ENCODE results near the gene CDC42EP4. TPM values are rescaled to one million over a fixed set of nuclear protein-coding genes. Genes with fewer than 3 reads are reported as not detected.

Gene CDC42EP4
- total and polyA plus RNA-seq, 7 donors, result 10.7 to 24.4 (median 18.3) TPM

DNA sequence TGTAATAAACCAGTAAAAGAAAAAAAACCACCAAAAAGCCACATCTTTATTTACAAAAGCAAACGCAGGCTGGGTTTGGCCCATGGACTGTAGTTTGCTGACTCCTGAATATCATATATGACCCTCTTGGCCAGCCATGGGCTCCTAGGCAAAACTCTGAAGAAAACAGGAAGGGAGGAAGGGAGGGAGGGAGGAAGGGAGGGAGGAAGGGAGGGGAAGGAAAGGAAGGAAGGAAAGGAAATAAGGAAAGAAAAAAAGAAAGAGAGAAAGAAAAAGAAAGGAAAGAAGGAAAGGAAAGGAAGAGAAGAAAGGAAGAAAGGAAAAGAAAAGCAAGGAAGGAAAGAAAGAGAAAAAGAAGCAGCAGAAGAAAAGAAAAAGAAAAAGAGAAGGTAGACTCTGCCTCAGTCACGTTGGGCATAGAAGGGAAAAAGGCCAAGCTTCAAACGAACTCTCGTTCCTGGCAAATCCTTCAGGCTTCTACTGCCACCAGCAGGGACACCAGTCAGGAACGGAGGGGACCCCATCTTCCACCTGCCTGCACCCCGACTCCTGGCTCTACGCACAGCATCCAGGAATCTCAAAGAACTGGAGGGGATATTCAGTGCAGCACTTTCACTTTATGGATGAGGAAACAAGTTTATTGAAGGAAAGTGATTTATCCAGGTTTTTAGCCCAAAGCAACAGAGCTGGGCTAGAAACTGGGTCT lies 22.1 kb downstream of the CDC42EP4 start:
- Histone ChIP-seq H3K4me1 (peaks cover 34% of the 10 kb centered on the region), H3K9me3 (no peaks in the 10 kb centered on the region), H3K36me3 (ENCODE audit: insufficient read depth in 1 of 2, low read depth in 1 of 2) (peaks cover 0 to 15% of the 10 kb centered on the region in 2 donors), H3K27ac (peak overlapping the region; percentile 42), H3K4me3 (no peak overlapping the region), H3K27me3 (ENCODE audit: insufficient read depth in 3 of 3, low read length in 2 of 3) (no peaks in the 10 kb centered on the region)
- intact Hi-C loops (cut with DNase I), result no loop called here
- DNase-seq (no peak), ATAC-seq (no peak)
- TF ChIP-seq, protein P1, sequence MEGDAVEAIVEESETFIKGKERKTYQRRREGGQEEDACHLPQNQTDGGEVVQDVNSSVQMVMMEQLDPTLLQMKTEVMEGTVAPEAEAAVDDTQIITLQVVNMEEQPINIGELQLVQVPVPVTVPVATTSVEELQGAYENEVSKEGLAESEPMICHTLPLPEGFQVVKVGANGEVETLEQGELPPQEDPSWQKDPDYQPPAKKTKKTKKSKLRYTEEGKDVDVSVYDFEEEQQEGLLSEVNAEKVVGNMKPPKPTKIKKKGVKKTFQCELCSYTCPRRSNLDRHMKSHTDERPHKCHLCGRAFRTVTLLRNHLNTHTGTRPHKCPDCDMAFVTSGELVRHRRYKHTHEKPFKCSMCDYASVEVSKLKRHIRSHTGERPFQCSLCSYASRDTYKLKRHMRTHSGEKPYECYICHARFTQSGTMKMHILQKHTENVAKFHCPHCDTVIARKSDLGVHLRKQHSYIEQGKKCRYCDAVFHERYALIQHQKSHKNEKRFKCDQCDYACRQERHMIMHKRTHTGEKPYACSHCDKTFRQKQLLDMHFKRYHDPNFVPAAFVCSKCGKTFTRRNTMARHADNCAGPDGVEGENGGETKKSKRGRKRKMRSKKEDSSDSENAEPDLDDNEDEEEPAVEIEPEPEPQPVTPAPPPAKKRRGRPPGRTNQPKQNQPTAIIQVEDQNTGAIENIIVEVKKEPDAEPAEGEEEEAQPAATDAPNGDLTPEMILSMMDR (IDR thresholded peaks at IDR 0.05), result no peak
- 41 to 60% (median 53%) methylated on average over 7 of the region's 7 CpGs for WGBS, 3 donors

DNA sequence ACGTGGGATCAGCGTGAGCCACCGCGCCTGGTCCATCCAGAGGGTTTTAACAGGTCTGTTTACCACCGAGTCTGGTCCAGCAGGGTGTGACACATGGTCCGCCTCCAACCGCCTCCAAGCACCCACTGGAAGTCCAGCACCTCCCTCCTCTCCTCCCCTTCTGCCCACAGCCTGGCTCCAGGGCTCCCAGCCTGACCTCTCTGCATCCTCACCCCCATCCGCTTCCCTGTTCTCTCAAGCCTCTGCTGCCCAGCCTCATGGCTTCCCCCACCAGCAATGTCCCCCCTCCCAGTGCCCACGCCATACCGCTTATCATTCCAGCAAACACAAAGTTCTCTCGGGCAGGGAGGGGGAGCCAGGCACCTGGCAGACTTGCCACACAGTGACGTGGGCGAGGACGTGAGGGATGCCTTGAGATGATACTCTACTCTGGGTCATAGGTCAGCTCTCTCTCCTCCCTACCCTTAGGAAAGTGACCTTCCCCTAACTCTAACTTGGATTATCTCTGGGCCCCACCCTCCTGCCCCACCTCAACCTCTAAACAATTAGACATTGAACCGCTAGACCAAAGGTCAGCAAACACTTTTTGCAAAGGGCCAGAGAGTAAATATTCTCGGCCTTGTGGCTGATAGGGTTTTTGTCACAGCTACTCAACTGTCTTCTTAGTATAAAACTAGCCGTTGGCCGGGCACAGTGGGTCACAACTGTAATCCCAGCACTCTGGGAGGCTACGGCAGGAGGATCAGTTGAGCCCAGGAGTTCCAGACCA lies 23.1 kb downstream of the CDC42EP4 start:
- peak in 1 of 4 donors; percentile 3 for ATAC-seq
- Histone ChIP-seq H3K27ac (peak overlapping the region; percentile 11), H3K4me1 (peaks cover 32% of the 10 kb centered on the region), H3K4me3 (no peak overlapping the region), H3K27me3 (ENCODE audit: insufficient read depth in 3 of 3, low read length in 2 of 3) (no peaks in the 10 kb centered on the region), H3K9me3 (no peaks in the 10 kb centered on the region), H3K36me3 (ENCODE audit: insufficient read depth in 1 of 2, low read depth in 1 of 2) (peaks cover 0 to 16% of the 10 kb centered on the region in 2 donors)
- TF ChIP-seq, protein P1 (IDR thresholded peaks at IDR 0.05), result no peak
- intact Hi-C loops (cut with DNase I), result no loop called here
- DNase-seq, result peak in 1 of 2 donors; percentile 61
- 54 to 68% (median 59%) methylated on average over 19 of the region's 19 CpGs for WGBS, 3 donors

DNA sequence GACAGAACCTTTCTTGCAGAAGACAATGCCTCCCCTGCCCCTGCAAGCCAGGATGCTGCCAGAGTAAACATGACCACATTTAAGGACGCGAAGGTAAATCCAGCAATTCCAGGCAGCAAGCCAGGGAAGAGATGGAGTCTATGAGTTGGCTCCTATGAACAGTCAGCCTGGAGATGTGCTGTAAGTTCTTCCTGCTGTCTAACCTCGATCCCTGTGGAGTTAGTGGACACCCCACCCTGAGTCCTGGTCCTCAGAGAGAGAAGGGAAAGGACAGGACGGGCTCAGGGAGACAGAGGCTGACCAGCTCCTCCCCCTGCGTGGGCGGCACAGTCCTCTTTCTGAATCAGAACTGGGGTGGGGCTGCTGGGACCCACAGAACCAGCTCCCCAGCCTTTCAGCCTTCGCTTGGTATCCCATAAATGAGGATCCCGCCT lies 24.9 kb downstream of the CDC42EP4 start:
- Histone ChIP-seq H3K4me3 (no peak overlapping the region), H3K4me1 (peaks cover 15% of the 10 kb centered on the region), H3K9me3 (no peaks in the 10 kb centered on the region), H3K36me3 (ENCODE audit: insufficient read depth in 1 of 2, low read depth in 1 of 2) (peaks cover 0 to 16% of the 10 kb centered on the region in 2 donors), H3K27ac (no peak overlapping the region), H3K27me3 (ENCODE audit: insufficient read depth in 3 of 3, low read length in 2 of 3) (no peaks in the 10 kb centered on the region)
- WGBS, 3 donors, result 57 to 67% (median 59%) methylated on average over 8 of the region's 8 CpGs
- ATAC-seq (no peak), DNase-seq (peak in 1 of 2 donors; percentile 47)
- intact Hi-C loops (cut with DNase I), result no loop called here
- TF ChIP-seq, protein P1 (IDR thresholded peaks at IDR 0.05), result no peak

DNA sequence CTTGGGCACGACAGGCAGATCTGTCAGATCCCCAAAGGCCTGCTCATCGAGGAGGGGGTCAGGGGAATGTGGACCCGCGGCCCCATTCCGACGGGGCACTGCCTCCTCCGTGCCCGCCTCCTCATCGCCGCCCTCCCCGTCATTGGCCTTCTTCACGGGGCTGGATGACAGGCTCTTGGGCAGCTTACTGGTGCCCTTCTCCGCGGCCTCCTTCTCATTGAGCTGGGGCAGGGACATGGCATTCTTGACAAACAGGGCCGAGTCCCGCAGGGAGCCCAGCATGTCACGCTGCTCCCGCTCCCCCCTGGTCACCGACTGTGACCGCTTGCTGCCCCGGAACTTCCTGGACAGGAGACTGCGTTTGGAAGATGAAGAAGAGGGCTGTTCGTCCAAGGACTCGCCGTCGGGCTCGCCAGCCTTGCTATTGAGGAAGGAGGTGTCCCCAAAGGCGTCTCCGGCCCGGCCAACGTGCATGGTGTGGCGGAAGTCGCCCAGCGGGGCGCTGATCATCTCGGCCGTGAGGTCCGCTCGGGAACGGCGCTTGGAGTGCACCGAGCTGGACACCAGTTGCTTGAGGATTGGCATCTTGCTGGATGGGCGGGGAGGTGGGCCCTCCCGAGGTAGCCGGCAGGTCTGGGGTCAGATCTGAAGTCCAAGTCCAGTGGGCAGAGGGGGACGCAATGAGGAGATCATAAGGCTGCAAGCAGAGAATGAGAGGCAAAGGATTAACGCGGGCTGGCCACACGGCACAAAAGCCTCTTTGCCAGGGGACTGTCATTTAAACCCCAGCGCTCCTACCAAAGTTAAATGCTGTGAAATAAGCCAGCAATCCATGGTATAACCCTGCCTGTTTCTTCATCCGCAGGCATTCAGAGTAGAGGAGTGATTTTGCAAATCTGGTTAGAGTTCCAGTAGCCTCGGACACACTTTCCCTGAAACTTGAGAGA lies 25.6 kb downstream of the CDC42EP4 start:
- ATAC-seq (no peak), DNase-seq (no peak)
- intact Hi-C loops (cut with DNase I), result no loop called here
- H3K4me1 ChIP-seq, result peaks cover 8% of the 10 kb centered on the region
- WGBS, 3 donors, result 69 to 79% (median 71%) methylated on average over 51 to 52 of the region's 52 CpGs
- TF ChIP-seq, protein P1 (IDR thresholded peaks at IDR 0.05), result no peak
- H3K4me3 ChIP-seq, result no peak overlapping the region
- no peaks in the 10 kb centered on the region for H3K27me3 ChIP-seq (ENCODE audit: insufficient read depth in 3 of 3, low read length in 2 of 3)
- peaks cover 0 to 16% of the 10 kb centered on the region in 2 donors for H3K36me3 ChIP-seq (ENCODE audit: insufficient read depth in 1 of 2, low read depth in 1 of 2)
- no peak overlapping the region for H3K27ac ChIP-seq
- H3K9me3 ChIP-seq, result no peaks in the 10 kb centered on the region
